Measurements from ENCODE around the gene MRPS17.

The MRPS17 gene

GRCh38 chr7:55973747-55974250 is 22.1 kb downstream of the MRPS17 start:
- DNase-seq: no peak

GRCh38 chr7:55975988-55976633 is 24.4 kb downstream of the MRPS17 start:
- no peak for DNase-seq

DNA sequence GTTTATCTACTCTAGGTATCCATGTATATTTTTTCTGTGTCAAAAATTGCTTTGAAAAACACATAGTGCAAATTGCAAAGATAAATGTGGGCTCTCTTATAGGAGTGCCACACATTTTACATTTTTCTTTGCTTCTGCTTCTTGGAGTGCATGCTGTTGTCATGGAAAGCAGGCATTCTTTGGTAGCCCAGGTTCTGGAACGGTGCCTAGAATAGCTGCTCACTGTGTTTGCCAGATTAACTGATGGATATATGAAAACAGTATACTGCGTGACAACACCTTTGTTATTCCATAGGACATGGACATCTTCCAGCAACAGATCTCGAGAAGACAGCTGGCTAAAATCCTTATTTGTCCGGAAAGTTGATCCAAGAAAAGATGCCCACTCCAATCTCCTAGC is 26.2 kb downstream of the MRPS17 start:
- DNase-seq: peak; percentile 66

GRCh38 chr7:55980266-55980665 is 28.6 kb downstream of the MRPS17 start:
- DNase-seq: no peak

DNA sequence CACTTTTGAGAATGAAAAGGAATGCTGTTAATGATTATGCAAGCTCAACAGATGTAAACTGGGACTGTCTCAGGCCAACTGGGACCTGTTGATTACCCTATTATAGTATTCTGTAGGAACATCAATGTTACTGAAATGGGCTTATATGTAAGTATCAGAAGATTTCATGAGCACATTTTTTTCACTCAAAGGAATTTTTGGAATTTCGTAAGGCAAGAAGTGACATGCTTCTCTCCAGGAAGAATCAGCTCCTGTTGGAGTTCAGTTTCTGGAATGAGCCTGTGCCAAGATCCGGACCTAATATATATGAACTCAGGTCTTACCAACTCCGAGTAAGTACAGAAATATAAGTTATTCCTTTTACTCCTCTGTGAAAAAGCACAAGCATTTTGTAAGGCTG is 31.9 kb downstream of the MRPS17 start:
- no peak for DNase-seq

DNA sequence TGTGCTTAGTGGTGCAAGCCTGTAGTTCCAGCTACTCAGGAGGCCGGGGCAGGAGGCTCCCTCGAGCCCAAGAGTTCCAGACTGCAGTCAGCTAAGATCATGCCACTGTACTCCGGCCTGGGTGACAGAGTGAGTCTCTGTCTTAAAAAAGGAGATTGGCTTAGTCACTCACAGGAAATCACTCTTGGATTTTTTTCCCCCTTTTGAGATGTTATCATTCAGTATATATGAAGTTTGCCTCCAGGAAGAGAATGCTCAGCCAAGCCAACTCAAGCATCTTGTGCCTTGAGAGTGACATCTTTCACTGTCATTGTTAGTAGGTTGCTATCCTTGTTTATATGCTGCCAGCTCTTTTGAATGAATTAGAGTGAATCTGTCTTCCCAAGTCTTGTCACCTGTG is 40.7 kb downstream of the MRPS17 start:
- no peak for DNase-seq

DNA sequence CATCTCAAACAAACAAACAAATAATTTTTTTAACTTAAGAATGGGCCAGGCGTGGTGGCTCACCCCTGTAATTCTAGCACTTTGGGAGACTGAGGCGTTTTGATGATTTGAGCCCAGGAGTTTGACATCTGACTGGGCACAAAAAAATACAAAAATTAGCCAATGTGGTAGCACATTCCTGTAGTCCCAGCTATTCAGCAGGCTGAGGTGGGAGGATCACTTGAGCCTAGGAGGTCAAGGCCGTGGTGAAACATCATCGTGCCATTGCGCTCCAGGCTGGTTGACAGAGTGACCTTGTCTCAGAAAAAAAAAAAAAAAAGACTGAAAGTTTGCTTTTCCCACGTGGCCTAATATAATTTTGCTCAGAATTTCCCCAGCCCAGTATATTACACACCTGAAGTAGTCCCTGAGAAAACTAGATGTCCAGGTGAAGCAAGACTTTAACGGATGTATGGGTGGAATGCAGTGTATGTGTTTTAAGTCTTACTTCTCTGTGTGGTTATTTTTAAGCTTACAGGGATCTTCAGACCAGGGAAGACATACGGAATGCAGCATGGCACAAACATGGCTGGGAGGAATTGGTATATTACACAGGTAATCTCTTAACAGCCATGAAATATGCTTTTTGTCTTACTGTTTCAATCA is 45.3 kb downstream of the MRPS17 start:
- DNase-seq: no peak

DNA sequence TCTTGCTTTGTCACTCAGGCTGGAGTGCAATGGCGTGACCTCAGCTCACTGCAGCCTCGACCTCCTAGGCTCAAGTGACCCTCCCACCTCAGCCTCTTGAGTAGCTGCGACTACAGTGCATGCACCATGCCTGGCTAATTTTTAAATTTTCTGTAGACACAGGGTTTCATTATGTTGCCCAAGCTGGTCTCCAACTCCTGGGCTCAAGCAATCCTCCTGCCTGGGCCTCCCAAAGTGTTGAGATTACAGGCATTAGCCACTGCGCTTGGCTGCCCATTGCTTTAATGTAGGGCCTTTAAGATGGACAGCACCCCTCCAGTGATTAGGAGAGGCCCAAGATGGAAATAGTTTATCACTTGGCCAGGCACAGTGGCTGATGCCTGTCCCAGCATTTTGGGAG is 52.1 kb downstream of the MRPS17 start:
- DNase-seq: no peak
